Activated CD4-positive, alpha-beta T cell treated with anti-CD3 and anti-CD28 coated beads, Interleukin-2, amount 10 ng/mL, durations not matched to agents 24 days and 14 days (primary cell): Measurements from ENCODE around the gene MSL3B.

Experiments used
- DNase-seq: peaks from one replicate; pipeline ENCODE4 v3.0.0; 2022
- H3K27ac Mint-ChIP-seq: one replicate; pipeline ENCODE4 v1.8.0; 2022; ENCODE audit warnings: mild to moderate bottlenecking, mixed read lengths
- H3K27me3 Mint-ChIP-seq: one replicate; pipeline ENCODE4 v1.8.0; 2022; ENCODE audit warnings: mixed read lengths
- H3K36me3 Mint-ChIP-seq: one replicate; pipeline ENCODE4 v1.8.0; 2022; ENCODE audit warnings: low read depth, mild to moderate bottlenecking, mixed read lengths
- H3K4me1 Mint-ChIP-seq: one replicate; pipeline ENCODE4 v1.8.0; 2021; ENCODE audit warnings: mixed read lengths
- H3K4me3 Mint-ChIP-seq: one replicate; pipeline ENCODE4 v1.8.0; 2022; ENCODE audit warnings: mild to moderate bottlenecking, moderate library complexity, mixed read lengths
- H3K9me3 Mint-ChIP-seq: one replicate; pipeline ENCODE4 v1.8.0; 2021; ENCODE audit warnings: mixed read lengths
- intact Hi-C: fragments of 100-400 bp; cut with micrococcal nuclease; formaldehyde crosslinking; loops from one replicate; pipeline ENCODE4 v1.15.1; 2023

Gene MSL3B

DNA sequence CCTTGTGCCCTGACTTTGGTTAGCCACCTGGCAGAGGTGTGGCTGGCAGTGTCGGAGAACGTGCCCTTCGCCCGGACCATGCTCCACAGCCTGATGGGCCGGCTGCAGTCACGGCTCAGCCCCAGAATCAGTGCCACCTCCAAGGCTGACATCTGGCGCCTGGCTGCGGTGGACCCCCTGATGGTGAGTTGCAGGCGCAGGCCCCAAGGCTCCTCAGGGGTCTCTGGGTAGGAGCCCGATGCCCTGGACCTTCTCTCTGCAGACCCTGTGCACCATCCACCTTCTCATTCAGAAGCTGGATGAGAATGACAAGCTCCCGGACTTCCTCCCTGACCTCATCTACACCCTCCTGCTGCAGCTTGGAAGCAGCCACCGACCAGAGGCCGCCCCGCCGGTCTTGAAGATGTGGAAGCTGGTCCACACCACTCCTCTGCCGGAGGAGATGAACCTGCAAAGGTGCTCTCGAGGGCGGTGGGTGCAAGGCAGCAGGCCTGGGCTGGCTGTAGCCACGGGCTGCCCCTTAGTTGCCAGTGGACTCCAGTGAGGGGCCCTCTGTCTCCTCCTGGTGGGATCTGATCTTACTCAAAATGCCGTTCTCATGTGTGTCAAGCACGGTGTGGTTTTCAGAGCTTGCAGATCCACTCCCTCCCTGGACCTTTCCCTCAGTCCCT, 46.0 kb downstream of the MSL3B start:
- intact Hi-C loops: no loop called here

DNA sequence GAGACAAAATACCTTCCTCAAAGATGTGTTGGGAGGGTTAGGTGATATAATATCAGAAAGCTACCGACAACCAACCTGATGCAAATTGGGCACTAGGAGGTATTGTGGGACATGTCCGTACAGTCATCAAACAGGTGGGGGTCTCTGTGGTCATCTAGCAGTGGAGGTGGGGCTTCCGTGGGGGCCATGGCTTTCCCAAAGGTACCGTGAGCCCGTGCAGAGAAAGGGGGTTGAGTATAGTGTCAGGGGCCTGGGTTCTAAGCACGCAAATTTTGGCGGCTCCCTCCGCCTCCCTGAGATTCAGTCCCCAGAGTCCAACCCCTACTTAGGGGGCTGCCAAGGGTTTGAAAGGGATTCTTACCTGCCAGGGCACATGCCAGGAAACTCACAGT, 46.5 kb downstream of the MSL3B start:
- Mint-ChIP-seq H3K36me3 (no peaks in the 10 kb centered on the region), H3K4me3 (no peak overlapping the region), H3K27ac (no peak overlapping the region), H3K27me3 (peaks cover 11% of the 10 kb centered on the region), H3K4me1 (no peaks in the 10 kb centered on the region), H3K9me3 (no peaks in the 10 kb centered on the region)
- DNase-seq: no peak
- intact Hi-C loops: no loop called here

More for the DNA sequence above, 46.0 kb downstream of the MSL3B start:
- DNase-seq: no peak
- H3K9me3 Mint-ChIP-seq: no peaks in the 10 kb centered on the region
- H3K4me1 Mint-ChIP-seq: no peaks in the 10 kb centered on the region
- no peak overlapping the region for H3K27ac Mint-ChIP-seq
- H3K4me3 Mint-ChIP-seq: no peak overlapping the region
- peaks cover 11% of the 10 kb centered on the region for H3K27me3 Mint-ChIP-seq
- H3K36me3 Mint-ChIP-seq: no peaks in the 10 kb centered on the region

GRCh38 chr2:233821196-233821595, 47.0 kb downstream of the MSL3B start:
- H3K36me3 Mint-ChIP-seq: no peaks in the 10 kb centered on the region
- no peak overlapping the region for H3K27ac Mint-ChIP-seq
- no peak for DNase-seq
- H3K4me1 Mint-ChIP-seq: no peaks in the 10 kb centered on the region
- H3K9me3 Mint-ChIP-seq: no peaks in the 10 kb centered on the region
- H3K4me3 Mint-ChIP-seq: no peak overlapping the region
- peaks cover 12% of the 10 kb centered on the region for H3K27me3 Mint-ChIP-seq
- intact Hi-C loops: no loop called here

- no peak overlapping the region for H3K4me3 Mint-ChIP-seq
- peaks cover 13% of the 10 kb centered on the region for H3K27me3 Mint-ChIP-seq
- no peaks in the 10 kb centered on the region for H3K36me3 Mint-ChIP-seq
- intact Hi-C loops: no loop called here
- H3K9me3 Mint-ChIP-seq: no peaks in the 10 kb centered on the region
- DNase-seq: no peak
- no peaks in the 10 kb centered on the region for H3K4me1 Mint-ChIP-seq
- no peak overlapping the region for H3K27ac Mint-ChIP-seq
Measured at GRCh38 chr2:233820774-233821105, 47.4 kb downstream of the MSL3B start.

DNA sequence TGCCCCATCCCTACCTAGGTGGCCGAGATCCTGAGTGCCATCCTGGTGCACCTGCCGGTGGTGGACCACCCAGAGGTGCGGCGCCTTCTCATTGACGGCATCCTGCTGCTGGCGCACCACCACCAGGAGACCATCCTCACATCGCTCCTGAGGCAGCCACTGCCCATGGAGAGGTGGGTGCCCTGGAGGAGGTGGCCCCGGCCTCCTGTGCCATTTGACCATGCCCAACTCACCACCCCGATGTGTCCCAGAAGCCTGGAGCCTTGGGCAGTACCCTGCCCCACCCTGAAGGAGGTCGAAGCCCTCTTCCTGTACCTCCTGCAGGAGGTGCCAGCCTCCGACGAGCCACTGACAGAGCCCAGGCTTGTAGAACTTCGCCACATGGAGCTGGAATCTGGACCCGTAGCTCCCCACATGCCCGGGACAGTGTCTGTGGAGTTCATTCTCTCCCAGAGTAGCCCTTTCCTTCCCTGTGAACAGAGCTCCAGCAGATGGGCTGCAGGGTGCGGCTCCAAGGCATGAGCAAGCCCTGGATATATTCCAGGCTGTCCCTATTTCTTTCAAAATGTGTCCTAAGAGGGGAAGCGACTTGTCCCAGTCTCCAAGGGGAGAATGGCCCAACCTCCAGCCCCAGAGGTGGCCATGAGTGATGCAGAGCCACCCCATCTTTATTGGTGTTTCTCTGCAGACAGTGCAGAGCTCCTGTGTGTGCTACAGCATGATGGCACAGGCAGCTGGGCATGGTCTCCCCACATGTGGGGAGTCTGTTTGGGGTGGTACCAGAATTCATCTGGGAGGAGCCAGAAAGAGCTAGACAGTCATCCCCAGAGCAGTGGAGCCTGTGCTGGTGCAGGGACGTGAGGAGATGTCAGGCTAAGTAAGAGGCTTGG, 48.1 kb downstream of the MSL3B start:
- Mint-ChIP-seq H3K36me3 (no peaks in the 10 kb centered on the region), H3K9me3 (no peaks in the 10 kb centered on the region), H3K27ac (no peak overlapping the region), H3K27me3 (peaks cover 8% of the 10 kb centered on the region), H3K4me3 (no peak overlapping the region), H3K4me1 (no peaks in the 10 kb centered on the region)
- no peak for DNase-seq
- intact Hi-C loops: no loop called here

DNA sequence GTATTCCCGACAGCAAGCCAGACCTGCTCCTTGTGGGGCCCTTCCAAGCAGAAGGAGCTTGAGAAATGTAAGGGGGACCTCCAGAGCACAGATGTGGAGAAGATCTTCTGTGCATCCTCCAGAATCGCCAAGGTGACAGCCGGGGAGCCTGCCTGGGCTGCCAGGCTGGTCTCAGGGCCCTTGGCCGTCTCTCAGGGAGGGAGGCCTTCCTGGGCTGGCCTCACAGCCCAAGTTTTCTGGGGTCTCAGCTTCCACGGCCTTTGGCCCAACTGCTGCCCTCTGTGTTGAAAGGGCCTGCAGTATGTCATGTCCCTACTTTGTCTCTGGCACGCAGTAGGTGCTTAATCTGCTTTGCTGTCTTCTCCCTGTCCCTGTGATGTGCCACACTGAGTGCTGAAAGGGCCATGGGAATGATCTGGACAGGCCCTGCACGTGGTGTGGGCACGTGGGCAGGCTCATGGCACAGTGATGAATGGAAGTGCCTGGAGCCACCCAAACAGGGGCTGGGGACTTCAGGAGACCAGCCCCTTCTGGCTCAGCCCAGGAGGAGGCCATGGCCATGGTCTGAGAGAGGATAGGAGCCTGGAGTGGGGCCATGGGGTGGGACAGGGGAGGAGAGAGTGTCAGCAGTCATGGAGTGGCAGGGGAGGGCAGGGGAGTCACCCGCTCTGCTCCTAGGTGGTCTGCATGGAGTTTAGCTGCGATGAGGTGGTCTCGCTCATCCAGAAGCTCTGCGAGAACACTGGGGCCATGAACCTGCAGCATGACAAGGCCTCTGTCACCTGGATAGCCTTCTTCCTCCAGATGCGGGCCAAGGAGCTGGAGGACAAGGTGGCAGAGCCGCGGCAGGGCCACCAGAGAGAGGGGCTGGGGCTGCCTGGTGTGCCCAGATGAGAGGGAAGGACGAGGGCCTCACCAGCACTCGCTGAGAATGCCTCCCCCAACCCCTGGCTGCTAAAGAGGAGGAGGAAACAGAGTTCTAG, 49.3 kb downstream of the MSL3B start:
- no peaks in the 10 kb centered on the region for H3K9me3 Mint-ChIP-seq
- H3K4me1 Mint-ChIP-seq: no peaks in the 10 kb centered on the region

DNA sequence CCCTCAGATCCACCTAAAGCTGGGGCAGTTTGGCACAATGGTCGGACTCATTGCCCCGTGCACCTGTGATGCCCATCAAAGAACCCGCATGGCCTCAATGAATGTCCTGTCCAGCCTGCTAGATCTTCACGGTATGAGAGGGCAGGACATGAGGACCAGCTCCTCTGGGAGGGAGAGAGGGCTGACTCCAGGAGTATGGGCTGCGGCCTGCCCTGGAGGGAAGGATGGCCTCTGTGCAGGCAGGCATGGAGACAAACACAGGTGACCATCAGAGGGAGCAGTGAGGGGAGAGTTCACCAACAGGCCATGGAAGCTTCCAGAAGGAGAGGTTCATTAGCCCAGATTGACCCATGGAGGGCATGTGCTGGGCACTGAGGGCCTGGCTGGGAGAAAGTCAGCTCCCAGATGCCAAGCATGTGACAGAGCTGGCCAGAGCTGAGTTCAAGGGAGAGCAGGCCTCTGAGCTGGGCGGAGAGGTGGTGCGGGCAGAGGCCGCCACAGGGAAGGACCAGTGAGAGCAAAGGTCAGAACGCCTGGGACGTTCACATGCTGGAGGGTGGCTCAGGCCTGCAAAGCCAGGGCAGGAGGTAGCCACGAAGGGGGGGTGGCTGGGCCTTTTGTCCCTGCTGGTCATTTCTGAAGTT, 50.1 kb downstream of the MSL3B start:
- intact Hi-C loops: no loop called here
- no peak for DNase-seq
- Mint-ChIP-seq H3K9me3 (no peaks in the 10 kb centered on the region), H3K4me3 (no peak overlapping the region), H3K27ac (no peak overlapping the region), H3K27me3 (peaks cover 10% of the 10 kb centered on the region), H3K36me3 (no peaks in the 10 kb centered on the region), H3K4me1 (no peaks in the 10 kb centered on the region)

More for the DNA sequence above, 49.3 kb downstream of the MSL3B start:
- intact Hi-C loops: no loop called here
- no peak overlapping the region for H3K4me3 Mint-ChIP-seq
- H3K27me3 Mint-ChIP-seq: peaks cover 8% of the 10 kb centered on the region
- no peak for DNase-seq
- no peaks in the 10 kb centered on the region for H3K36me3 Mint-ChIP-seq
- H3K27ac Mint-ChIP-seq: no peak overlapping the region

GRCh38 chr2:233817361-233817911, 50.8 kb downstream of the MSL3B start:
- H3K9me3 Mint-ChIP-seq: no peaks in the 10 kb centered on the region
- no peak for DNase-seq
- no peaks in the 10 kb centered on the region for H3K36me3 Mint-ChIP-seq
- H3K27me3 Mint-ChIP-seq: peaks cover 10% of the 10 kb centered on the region
- H3K27ac Mint-ChIP-seq: no peak overlapping the region
- H3K4me1 Mint-ChIP-seq: no peaks in the 10 kb centered on the region
- intact Hi-C loops: no loop called here
- H3K4me3 Mint-ChIP-seq: no peak overlapping the region

DNA sequence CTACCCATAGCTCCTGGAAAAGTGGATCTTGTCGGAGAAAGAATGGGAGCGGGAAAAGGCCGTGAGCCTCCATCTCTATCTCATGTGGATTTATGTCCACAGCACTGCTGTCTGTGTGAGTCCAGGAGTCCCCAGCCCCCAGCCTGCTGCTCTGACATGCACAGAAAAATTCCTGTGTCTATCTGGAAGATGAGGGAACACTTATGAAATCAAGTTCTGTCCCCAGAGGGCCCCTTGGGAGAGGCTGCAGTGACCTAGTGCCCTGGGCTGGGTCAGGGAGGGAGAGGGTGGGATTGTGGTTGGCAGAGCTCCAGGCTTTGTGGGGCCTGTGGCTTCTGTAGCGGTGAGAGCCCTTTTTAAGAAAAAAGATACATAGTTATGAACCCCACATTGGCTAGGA, 51.4 kb downstream of the MSL3B start:
- Mint-ChIP-seq H3K36me3 (no peaks in the 10 kb centered on the region), H3K4me1 (no peaks in the 10 kb centered on the region), H3K4me3 (no peak overlapping the region), H3K27ac (no peak overlapping the region), H3K9me3 (no peaks in the 10 kb centered on the region), H3K27me3 (peaks cover 10% of the 10 kb centered on the region)
- intact Hi-C loops: no loop called here
- DNase-seq: no peak

DNA sequence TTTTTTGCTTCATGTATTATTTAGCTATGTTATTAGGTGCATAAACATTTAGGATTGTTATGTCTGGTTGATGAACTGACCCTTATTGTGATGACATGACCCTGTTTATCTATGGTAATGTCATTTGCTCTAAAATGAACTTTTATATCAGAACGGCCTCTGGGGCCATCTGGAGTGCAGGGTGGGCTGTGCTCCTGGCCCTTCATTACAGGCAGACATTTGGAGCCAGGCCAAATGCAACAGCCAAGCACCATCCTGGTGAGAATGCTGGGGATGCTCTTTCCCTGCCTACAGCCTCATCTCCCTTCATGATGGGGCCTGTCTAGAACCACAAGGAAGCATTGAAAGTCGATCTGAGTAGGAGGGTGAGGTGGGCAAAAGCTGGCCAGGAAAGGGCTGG, 51.9 kb downstream of the MSL3B start:
- Mint-ChIP-seq H3K27ac (no peak overlapping the region), H3K9me3 (no peaks in the 10 kb centered on the region), H3K27me3 (peaks cover 10% of the 10 kb centered on the region), H3K36me3 (no peaks in the 10 kb centered on the region), H3K4me3 (no peak overlapping the region), H3K4me1 (no peaks in the 10 kb centered on the region)
- no peak for DNase-seq
- intact Hi-C loops: no loop called here

DNA sequence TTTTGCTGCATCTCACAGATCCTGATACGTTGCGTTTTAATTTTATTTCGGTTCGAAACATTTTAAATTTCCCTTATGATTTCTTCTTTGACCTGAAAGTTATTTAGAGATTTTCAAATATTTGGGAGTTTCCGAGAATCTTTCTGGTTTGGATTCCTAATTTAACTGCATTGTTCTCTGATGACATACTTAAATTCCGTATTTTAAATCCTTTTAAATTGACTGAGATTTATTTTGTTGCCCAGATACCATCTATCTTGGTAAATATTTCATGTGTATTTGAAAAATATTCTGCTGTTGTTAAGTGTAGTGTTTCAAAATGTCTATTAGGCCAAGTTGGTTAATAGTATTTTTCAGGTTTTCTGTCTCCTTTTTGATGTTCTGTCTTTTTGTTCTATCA, 52.3 kb downstream of the MSL3B start:
- Mint-ChIP-seq H3K27me3 (peaks cover 10% of the 10 kb centered on the region), H3K36me3 (no peaks in the 10 kb centered on the region), H3K9me3 (no peaks in the 10 kb centered on the region), H3K4me3 (no peak overlapping the region), H3K27ac (no peak overlapping the region), H3K4me1 (no peaks in the 10 kb centered on the region)
- intact Hi-C loops: no loop called here
- DNase-seq: no peak
